GM12892 (cell line): ENCODE measurements around the gene BABAM2.

Experiments used
- POLR2A ChIP-seq: IDR thresholded peaks from 2 replicates; pipeline ENCODE4 v1.6.1; 2011; ENCODE audit warnings: low read depth, low read length, control low read depth
- TAF1 ChIP-seq: IDR thresholded peaks from 2 replicates; pipeline ENCODE4 v1.6.1; 2011; ENCODE audit warnings: low read depth, mild to moderate bottlenecking, control low read depth, low read length, borderline replicate concordance

GRCh38 chr2:28166956-28167355 lies 276.4 kb downstream of the BABAM2 start:
- TF ChIP-seq TAF1 (no peak), POLR2A (no peak)
